ENCODE data around the gene SLC6A16. TPM values are rescaled to one million over a fixed set of nuclear protein-coding genes. Genes with fewer than 3 reads are reported as not detected.

Gene SLC6A16
- total and polyA plus RNA-seq, 10 donors: 2.1 to 6.9 (median 3.9) TPM

GRCh38 chr19:49287141-49287770 is 37.7 kb downstream of the SLC6A16 start:
- 24 to 77% (median 50%) methylated on average over 2 of the region's 2 CpGs for WGBS, 5 donors
- no peak overlapping the region for H3K27ac ChIP-seq
- no peak for TF ChIP-seq POLR2A (IDR thresholded peaks at IDR 0.05)
- TF ChIP-seq CTCF (IDR thresholded peaks at IDR 0.05 in 8 of 11, conservative IDR thresholded peaks at IDR 0.05 in 3 of 11): no peak
- no peak for TF ChIP-seq POLR2AphosphoS5 (IDR thresholded peaks at IDR 0.05)
- intact Hi-C loops (cut with DNase I; ENCODE audit: low total_unique reads): no loop called here
- no peak for DNase-seq
- peaks cover 0 to 5% (median 0%) of the 10 kb centered on the region in 8 donors for H3K9me3 ChIP-seq
- H3K4me3 ChIP-seq: no peak overlapping the region
- no peaks in the 10 kb centered on the region for H3K36me3 ChIP-seq
- no peaks in the 10 kb centered on the region for H3K27me3 ChIP-seq (replicated peaks in 1 of 7)
- no peaks in the 10 kb centered on the region for H3K4me1 ChIP-seq

GRCh38 chr19:49282184-49282583 is 42.8 kb downstream of the SLC6A16 start:
- Histone ChIP-seq H3K4me1 (no peaks in the 10 kb centered on the region), H3K9me3 (no peaks in the 10 kb centered on the region), H3K27me3 (replicated peaks in 1 of 7) (peaks cover 0 to 24% (median 0%) of the 10 kb centered on the region in 7 donors), H3K4me3 (no peak overlapping the region), H3K27ac (no peak overlapping the region), H3K36me3 (no peaks in the 10 kb centered on the region)
- intact Hi-C loops (cut with DNase I; ENCODE audit: low total_unique reads): no loop called here
- 77 to 87% (median 82%) methylated on average over 13 of the region's 13 CpGs for WGBS, 5 donors
- no peak for DNase-seq
- TF ChIP-seq CTCF (IDR thresholded peaks at IDR 0.05 in 8 of 11, conservative IDR thresholded peaks at IDR 0.05 in 3 of 11) (no peak), POLR2AphosphoS5 (IDR thresholded peaks at IDR 0.05) (no peak), POLR2A (IDR thresholded peaks at IDR 0.05) (no peak)

GRCh38 chr19:49272204-49272603 is 52.8 kb downstream of the SLC6A16 start:
- Histone ChIP-seq H3K36me3 (no peaks in the 10 kb centered on the region), H3K27me3 (replicated peaks in 1 of 7) (peaks cover 0 to 8% (median 0%) of the 10 kb centered on the region in 7 donors), H3K4me1 (no peaks in the 10 kb centered on the region), H3K9me3 (peaks cover 0 to 15% (median 8%) of the 10 kb centered on the region in 8 donors), H3K27ac (no peak overlapping the region), H3K4me3 (no peak overlapping the region)
- intact Hi-C loops (cut with DNase I; ENCODE audit: low total_unique reads): no loop called here
- no peak for DNase-seq
- WGBS, 5 donors: 90 to 97% (median 91%) methylated on average over 4 of the region's 4 CpGs
- TF ChIP-seq POLR2AphosphoS5 (IDR thresholded peaks at IDR 0.05): no peak
- TF ChIP-seq CTCF (IDR thresholded peaks at IDR 0.05 in 8 of 11, conservative IDR thresholded peaks at IDR 0.05 in 3 of 11): no peak
- TF ChIP-seq POLR2A (IDR thresholded peaks at IDR 0.05): no peak

GRCh38 chr19:49271080-49271753 is 53.8 kb downstream of the SLC6A16 start:
- Histone ChIP-seq H3K9me3 (peaks cover 0 to 24% (median 16%) of the 10 kb centered on the region in 8 donors), H3K4me3 (no peak overlapping the region), H3K27ac (no peak overlapping the region), H3K36me3 (no peaks in the 10 kb centered on the region), H3K4me1 (no peaks in the 10 kb centered on the region), H3K27me3 (replicated peaks in 1 of 7) (peaks cover 0 to 8% (median 0%) of the 10 kb centered on the region in 7 donors)
- TF ChIP-seq POLR2A (IDR thresholded peaks at IDR 0.05) (no peak), POLR2AphosphoS5 (IDR thresholded peaks at IDR 0.05) (no peak), CTCF (IDR thresholded peaks at IDR 0.05 in 8 of 11, conservative IDR thresholded peaks at IDR 0.05 in 3 of 11) (no peak)
- intact Hi-C loops (cut with DNase I; ENCODE audit: low total_unique reads): no loop called here
- no peak for DNase-seq
- WGBS, 5 donors: 71 to 81% (median 74%) methylated on average over 4 of the region's 4 CpGs

All from spleen (tissue), 11 donors.